Liver (tissue), 9 donors: ENCODE results near the gene DOK5. TPM values are rescaled to one million over a fixed set of nuclear protein-coding genes. Genes with fewer than 3 reads are reported as not detected.

ENCODE experiments used
- DNase-seq: peaks from one replicate; pipeline ENCODE4 v3.0.0-alpha.2; 2017; ENCODE audit warnings: low spot score
- H3K27ac ChIP-seq, 2 donors: one replicate each; pipeline ENCODE4 v1.7.0; 2013; ENCODE audit warnings: inconsistent platforms in 2 of 2, low read length in 2 of 2, control low read depth in 1 of 2, low read depth in 1 of 2, mild to moderate bottlenecking in 1 of 2
- H3K27me3 ChIP-seq, 4 donors: one replicate each; pipeline versions ENCODE4 v1.6.1 to v1.7.0; 2013; ENCODE audit warnings: low read length in 3 of 4, inconsistent platforms in 1 of 4, mild to moderate bottlenecking in 1 of 4, moderate library complexity in 1 of 4; ENCODE audit not compliant: control insufficient read depth in 4 of 4, insufficient read depth in 4 of 4
- H3K36me3 ChIP-seq, 4 donors: one replicate each; pipeline versions ENCODE4 v1.6.1 to v1.7.0; 2013; ENCODE audit warnings: low read length in 3 of 4, mild to moderate bottlenecking in 3 of 4, low read depth in 1 of 4, moderate library complexity in 1 of 4; ENCODE audit not compliant: control insufficient read depth in 4 of 4, insufficient read depth in 3 of 4
- H3K4me1 ChIP-seq, 4 donors: one replicate each; pipeline versions ENCODE4 v1.6.1 to v1.7.0; 2013; ENCODE audit warnings: low read length in 3 of 4, mild to moderate bottlenecking in 3 of 4, moderate library complexity in 1 of 4; ENCODE audit not compliant: control insufficient read depth in 4 of 4, insufficient read depth in 4 of 4
- H3K4me3 ChIP-seq, 3 donors: one replicate each; pipeline versions ENCODE4 v1.6.1 to v1.7.0; 2013; ENCODE audit warnings: low read length in 3 of 3, control low read depth in 1 of 3, low read depth in 1 of 3, mild to moderate bottlenecking in 1 of 3
- H3K9ac ChIP-seq, 2 donors: one replicate each; pipeline ENCODE4 v1.7.0; 2013; ENCODE audit warnings: low read length in 2 of 2, mild to moderate bottlenecking in 2 of 2, moderate library complexity in 2 of 2, control low read depth in 1 of 2, low read depth in 1 of 2
- H3K9me3 ChIP-seq, 4 donors: one replicate each; pipeline versions ENCODE4 v1.6.1 to v1.7.0; 2013; ENCODE audit warnings: low read length in 3 of 4; ENCODE audit not compliant: control insufficient read depth in 4 of 4
- CTCF ChIP-seq: fragments of 150-350 bp; IDR thresholded peaks from 2 replicates; pipeline ENCODE4 v1.5.1; 2017; ENCODE audit warnings: improper control_type of control experiment, low read depth, low read length; ENCODE audit not compliant: missing input control
- EGR1 ChIP-seq, 2 donors: IDR thresholded peaks; 2 replicates each; pipeline ENCODE4 v1.6.1; 2016 to 2018; ENCODE audit warnings: antibody characterized with exemption in 2 of 2, low read depth in 2 of 2
- FOXA1 ChIP-seq: IDR thresholded peaks from 2 replicates; pipeline ENCODE4 v1.6.1; 2016; ENCODE audit warnings: antibody characterized with exemption
- FOXA2 ChIP-seq: IDR thresholded peaks from 2 replicates; pipeline ENCODE4 v1.6.1; 2016; ENCODE audit warnings: antibody characterized with exemption
- GABPA ChIP-seq, 2 donors: IDR thresholded peaks in 1 of 2; conservative IDR thresholded peaks in 1 of 2; 2 replicates each; pipeline ENCODE4 v1.6.1; 2016; ENCODE audit warnings: antibody characterized with exemption in 2 of 2, mild to moderate bottlenecking in 1 of 2, moderate library complexity in 1 of 2
- HNF4A ChIP-seq, 2 donors: conservative IDR thresholded peaks; 2 replicates each; pipeline ENCODE4 v1.6.1; 2016; ENCODE audit warnings: antibody characterized with exemption in 2 of 2, mild to moderate bottlenecking in 2 of 2
- HNF4G ChIP-seq: IDR thresholded peaks from 2 replicates; pipeline ENCODE4 v1.6.1; 2016; ENCODE audit warnings: antibody characterized with exemption
- JUND ChIP-seq, 2 donors: IDR thresholded peaks; 2 replicates each; pipeline ENCODE4 v1.6.1; 2016; ENCODE audit warnings: antibody characterized with exemption in 2 of 2
- MAX ChIP-seq: IDR thresholded peaks from 2 replicates; pipeline ENCODE4 v1.6.1; 2016; ENCODE audit warnings: antibody characterized with exemption
- NR2F2 ChIP-seq: IDR thresholded peaks from 2 replicates; pipeline ENCODE4 v1.6.1; 2016; ENCODE audit warnings: antibody characterized with exemption
- RAD21 ChIP-seq, 2 donors: IDR thresholded peaks; 2 replicates each; pipeline ENCODE4 v1.6.1; 2016; ENCODE audit warnings: antibody characterized with exemption in 2 of 2, mild to moderate bottlenecking in 2 of 2
- REST ChIP-seq: IDR thresholded peaks from 2 replicates; pipeline ENCODE4 v1.6.1; 2016; ENCODE audit warnings: antibody characterized with exemption, mild to moderate bottlenecking
- RXRA ChIP-seq, 2 donors: IDR thresholded peaks; 2 replicates each; pipeline ENCODE4 v1.6.1; 2017 to 2018; ENCODE audit warnings: antibody characterized with exemption in 2 of 2, mild to moderate bottlenecking in 1 of 2
- SP1 ChIP-seq: IDR thresholded peaks from 2 replicates; pipeline ENCODE4 v1.6.1; 2018; ENCODE audit warnings: antibody characterized with exemption, mild to moderate bottlenecking
- TAF1 ChIP-seq: conservative IDR thresholded peaks from 2 replicates; pipeline ENCODE4 v1.6.1; 2016; ENCODE audit warnings: antibody characterized with exemption, mild to moderate bottlenecking
- YY1 ChIP-seq: IDR thresholded peaks from 2 replicates; pipeline ENCODE4 v1.6.1; 2016; ENCODE audit warnings: antibody characterized with exemption, mild to moderate bottlenecking
- ZBTB33 ChIP-seq: IDR thresholded peaks from 2 replicates; pipeline ENCODE4 v1.6.1; 2016; ENCODE audit warnings: antibody characterized with exemption
- whole genome bisulfite sequencing: extraction: QIAGEN DNeasy Blood & Tissue Kit; methylation state at CpG from one replicate; pipeline ENCODE4 v1.1.7; 2013; 5-methylcytosine and 5-hydroxymethylcytosine counted together
- polyA plus RNA-seq, 2 donors: library from polyadenylated mRNA; stranded (reverse) in 1 of 2; unstranded in 1 of 2; fragments of 200-250 nt in 1 of 2; fragments of >200 nt in 1 of 2; fragmentation: Nextera tagmentation in 1 of 2; extraction: Ambion mirVana in 1 of 2; gene quantifications; one replicate each; pipeline versions ENCODE4 v1.2.1 to v1.2.3, GENCODE V29; 2013 to 2015
- total RNA-seq, 2 donors: library from RNA; depleted of rRNA; stranded (reverse); fragments of >200 nt; gene quantifications; one replicate each; pipeline ENCODE4 v1.2.3, GENCODE V29; 2014
- TF ChIP-seq, protein P1 (sequence below): IDR thresholded peaks from 2 replicates; pipeline ENCODE4 v1.6.1; 2016; ENCODE audit warnings: antibody characterized with exemption
- donor health status: healthy.
- donor health status: healthy.
- donor health status: healthy.
- donor health status: healthy.
- donor health status: healthy.

The DOK5 gene
- total and polyA plus RNA-seq, 4 donors = 0.05 to 0.16 (median 0.09) TPM

DNA sequence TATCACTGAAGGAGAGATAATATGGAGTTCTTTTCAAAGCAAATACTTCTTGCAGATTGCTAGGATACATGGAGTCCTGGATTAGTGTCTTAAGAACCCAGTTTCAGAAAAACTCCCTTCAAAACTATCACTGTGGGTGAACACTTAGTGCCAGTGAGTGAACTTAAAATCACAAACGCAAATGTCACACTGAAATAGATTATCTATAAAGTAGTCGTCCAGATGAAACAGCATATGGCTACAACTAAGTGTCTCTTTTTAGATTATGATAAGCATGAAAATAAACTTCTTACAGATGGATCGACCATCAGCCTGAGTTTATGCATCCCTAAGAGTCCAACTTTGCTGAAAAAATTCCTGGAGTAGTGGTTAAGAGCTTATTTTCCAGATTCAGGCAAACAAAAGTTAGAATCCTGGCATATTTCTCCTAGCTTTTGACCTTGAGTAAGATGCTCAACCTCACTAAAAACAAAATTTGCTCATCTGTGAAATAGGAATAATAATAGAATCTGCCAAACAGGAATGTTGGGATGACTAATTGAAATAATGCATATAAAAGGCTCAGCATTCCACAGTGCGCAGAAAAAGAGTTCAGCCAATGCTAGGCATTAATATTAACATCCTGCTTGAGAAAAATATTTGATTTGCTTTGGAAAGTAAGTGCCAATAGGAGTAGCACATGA is 70.4 kb downstream of the DOK5 start:
- H3K4me3 ChIP-seq = no peak overlapping the region
- H3K36me3 ChIP-seq = no peaks in the 10 kb centered on the region
- H3K9ac ChIP-seq = no peak overlapping the region
- H3K4me1 ChIP-seq = no peaks in the 10 kb centered on the region
- no peak overlapping the region for H3K27ac ChIP-seq
- peaks cover 0 to 8% (median 2%) of the 10 kb centered on the region in 4 donors for H3K9me3 ChIP-seq
- WGBS = 70% methylated on average over 4 of the region's 4 CpGs
- TF ChIP-seq FOXA2 = no peak
- TF ChIP-seq GABPA (IDR thresholded peaks at IDR 0.05 in 1 of 2, conservative IDR thresholded peaks at IDR 0.05 in 1 of 2) = no peak
- TF ChIP-seq FOXA1 = no peak
- no peak for TF ChIP-seq RXRA (IDR thresholded peaks at IDR 0.05)
- TF ChIP-seq, protein P1, sequence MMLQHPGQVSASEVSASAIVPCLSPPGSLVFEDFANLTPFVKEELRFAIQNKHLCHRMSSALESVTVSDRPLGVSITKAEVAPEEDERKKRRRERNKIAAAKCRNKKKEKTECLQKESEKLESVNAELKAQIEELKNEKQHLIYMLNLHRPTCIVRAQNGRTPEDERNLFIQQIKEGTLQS = no peak
- TF ChIP-seq YY1 = no peak
- TF ChIP-seq HNF4G = no peak
- TF ChIP-seq CTCF = no peak
- TF ChIP-seq TAF1 = no peak
- TF ChIP-seq ZBTB33 = no peak
- no peak for TF ChIP-seq MAX
- no peak for TF ChIP-seq JUND (IDR thresholded peaks at IDR 0.05)
- TF ChIP-seq RAD21 (IDR thresholded peaks at IDR 0.05) = no peak
- no peak for TF ChIP-seq REST
- TF ChIP-seq NR2F2 = no peak
- TF ChIP-seq SP1 = no peak
- TF ChIP-seq EGR1 (IDR thresholded peaks at IDR 0.05; ENCODE audit: low read depth in 2 of 2) = no peak
- TF ChIP-seq HNF4A (conservative IDR thresholded peaks at IDR 0.05) = no peak
- DNase-seq = no peak
- H3K27me3 ChIP-seq = peaks cover 0 to 3% (median 0%) of the 10 kb centered on the region in 4 donors
